ENCODE measurements around the gene FJX1. TPM values are rescaled to one million over a fixed set of nuclear protein-coding genes. Genes with fewer than 3 reads are reported as not detected.

FJX1 gene
- polyA plus RNA-seq, 1 experiment: 4.8 TPM

DNA sequence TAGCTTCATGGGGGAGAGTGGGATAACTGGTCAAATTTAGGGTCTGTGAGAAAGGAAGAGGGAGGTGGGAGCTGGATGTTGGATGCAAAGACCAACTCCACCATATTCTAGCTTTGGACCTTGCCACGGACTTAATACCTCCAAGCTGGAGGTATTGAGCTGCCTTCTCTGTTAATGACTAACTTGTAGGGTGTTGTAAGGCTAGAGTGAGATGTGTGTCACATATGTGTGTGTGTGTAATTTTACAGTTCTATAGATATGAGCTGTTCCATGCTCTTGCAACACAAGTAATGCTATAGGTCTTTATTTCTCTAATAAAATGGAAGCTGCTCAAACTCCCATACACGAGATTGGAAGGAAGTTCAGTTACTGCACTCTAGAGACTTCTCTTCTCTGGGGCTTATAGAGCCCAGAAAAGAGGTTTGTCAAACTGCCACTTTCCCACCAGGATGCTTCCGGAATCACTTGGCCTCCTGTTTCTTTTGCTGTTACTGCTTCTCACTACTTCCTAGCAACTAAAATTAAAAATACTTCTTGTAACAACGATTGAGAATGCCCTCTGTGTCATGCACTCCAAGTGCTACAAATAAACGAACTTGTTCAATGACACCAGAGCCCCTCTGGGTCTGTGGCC is 16.0 kb upstream of the FJX1 start:
- ChIA-PET CTCF (interaction anchor here (0.8 kb wide), 1 partner anchor 14 kb away, joined by 3 read pairs; no protein-coding TSS in a partner anchor), POLR2A (no interaction called here)

DNA sequence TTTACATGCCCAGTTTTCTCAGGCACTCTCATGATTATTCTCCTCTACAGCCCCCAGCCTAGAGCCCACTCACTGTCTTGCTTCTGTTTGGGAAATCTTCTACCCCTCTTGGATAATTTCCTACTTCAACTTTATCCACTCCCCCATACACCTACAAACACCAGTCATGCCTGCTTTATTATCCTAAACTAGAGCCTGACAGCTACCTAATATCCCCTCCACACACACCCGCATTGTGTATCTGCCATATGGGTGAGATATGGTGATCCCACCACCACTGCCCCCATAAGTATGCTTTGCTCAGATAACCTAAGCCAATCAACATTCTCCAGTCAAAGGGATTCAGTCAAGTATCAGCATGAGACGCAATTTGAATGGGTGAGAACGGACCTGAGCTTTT is 15.3 kb upstream of the FJX1 start:
- Histone ChIP-seq H3K27ac (ENCODE audit: low read depth, low read length) (no peak overlapping the region), H3K4me3 (ENCODE audit: low read depth, low read length) (no peak overlapping the region), H3K9me3 (ENCODE audit: control insufficient read depth, insufficient read depth, low read length) (peaks cover 3% of the 10 kb centered on the region; the same call in 1 of the 2 replicates), H3K27me3 (ENCODE audit: control insufficient read depth, insufficient read depth, low read length) (peaks cover 3% of the 10 kb centered on the region)
- CTCF ChIA-PET: interaction anchor here (0.8 kb wide), 1 partner anchor 13 kb away, joined by 3 read pairs; no protein-coding TSS in a partner anchor
- TF ChIP-seq, protein P1, sequence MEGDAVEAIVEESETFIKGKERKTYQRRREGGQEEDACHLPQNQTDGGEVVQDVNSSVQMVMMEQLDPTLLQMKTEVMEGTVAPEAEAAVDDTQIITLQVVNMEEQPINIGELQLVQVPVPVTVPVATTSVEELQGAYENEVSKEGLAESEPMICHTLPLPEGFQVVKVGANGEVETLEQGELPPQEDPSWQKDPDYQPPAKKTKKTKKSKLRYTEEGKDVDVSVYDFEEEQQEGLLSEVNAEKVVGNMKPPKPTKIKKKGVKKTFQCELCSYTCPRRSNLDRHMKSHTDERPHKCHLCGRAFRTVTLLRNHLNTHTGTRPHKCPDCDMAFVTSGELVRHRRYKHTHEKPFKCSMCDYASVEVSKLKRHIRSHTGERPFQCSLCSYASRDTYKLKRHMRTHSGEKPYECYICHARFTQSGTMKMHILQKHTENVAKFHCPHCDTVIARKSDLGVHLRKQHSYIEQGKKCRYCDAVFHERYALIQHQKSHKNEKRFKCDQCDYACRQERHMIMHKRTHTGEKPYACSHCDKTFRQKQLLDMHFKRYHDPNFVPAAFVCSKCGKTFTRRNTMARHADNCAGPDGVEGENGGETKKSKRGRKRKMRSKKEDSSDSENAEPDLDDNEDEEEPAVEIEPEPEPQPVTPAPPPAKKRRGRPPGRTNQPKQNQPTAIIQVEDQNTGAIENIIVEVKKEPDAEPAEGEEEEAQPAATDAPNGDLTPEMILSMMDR (IDR thresholded peaks at IDR 0.05; ENCODE audit: low read depth, low read length): no peak
- POLR2A ChIA-PET: no interaction called here
- DNase-seq (ENCODE audit: low read depth, low spot score): no peak

More for the DNA sequence above, 16.0 kb upstream of the FJX1 start:
- DNase-seq (ENCODE audit: low read depth, low spot score): no peak
- H3K27me3 ChIP-seq (ENCODE audit: control insufficient read depth, insufficient read depth, low read length): peaks cover 3% of the 10 kb centered on the region
- no peak overlapping the region for H3K27ac ChIP-seq (ENCODE audit: low read depth, low read length)
- peaks cover 3% of the 10 kb centered on the region; the same call in 1 of the 2 replicates for H3K9me3 ChIP-seq (ENCODE audit: control insufficient read depth, insufficient read depth, low read length)
- TF ChIP-seq, protein P1 (IDR thresholded peaks at IDR 0.05; ENCODE audit: low read depth, low read length): no peak
- no peak overlapping the region for H3K4me3 ChIP-seq (ENCODE audit: low read depth, low read length)

DNA sequence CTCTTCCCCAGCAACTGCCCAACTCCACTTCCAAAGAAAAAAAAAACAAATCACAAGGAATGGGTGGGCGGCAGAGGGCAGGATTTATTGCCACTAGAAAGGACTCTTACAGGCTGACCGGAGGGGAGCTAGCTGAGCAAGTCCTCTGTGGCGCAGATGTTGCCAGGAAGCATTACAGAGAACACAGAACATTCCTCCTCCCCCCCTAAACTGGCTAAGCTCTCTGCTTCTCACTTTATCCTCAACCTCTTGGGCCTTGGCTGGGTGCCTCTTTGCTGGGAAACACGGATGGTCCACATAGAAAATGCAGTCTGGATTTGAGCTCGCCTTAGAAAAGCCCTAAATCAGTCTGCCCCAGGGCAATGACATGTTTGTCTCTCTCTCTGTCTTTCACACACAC is 12.6 kb upstream of the FJX1 start:
- CTCF ChIA-PET: interaction anchor here (0.7 to 3.9 kb wide), 5 partner anchors 10 to 653 kb away, joined by 3 to 20 read pairs (median 9); no protein-coding TSS in a partner anchor
- no peak for DNase-seq (ENCODE audit: low read depth, low spot score)
- Histone ChIP-seq H3K9me3 (ENCODE audit: control insufficient read depth, insufficient read depth, low read length) (peaks cover 3% of the 10 kb centered on the region; the same call in 1 of the 2 replicates), H3K27ac (ENCODE audit: low read depth, low read length) (no peak overlapping the region), H3K4me3 (ENCODE audit: low read depth, low read length) (no peak overlapping the region), H3K27me3 (ENCODE audit: control insufficient read depth, insufficient read depth, low read length) (peaks cover 10% of the 10 kb centered on the region)
- POLR2A ChIA-PET: interaction anchor here (0.7 kb wide), 1 partner anchor 115 kb away, joined by 3 read pairs; no protein-coding TSS in a partner anchor
- TF ChIP-seq, protein P1 (IDR thresholded peaks at IDR 0.05; ENCODE audit: low read depth, low read length): no peak

DNA sequence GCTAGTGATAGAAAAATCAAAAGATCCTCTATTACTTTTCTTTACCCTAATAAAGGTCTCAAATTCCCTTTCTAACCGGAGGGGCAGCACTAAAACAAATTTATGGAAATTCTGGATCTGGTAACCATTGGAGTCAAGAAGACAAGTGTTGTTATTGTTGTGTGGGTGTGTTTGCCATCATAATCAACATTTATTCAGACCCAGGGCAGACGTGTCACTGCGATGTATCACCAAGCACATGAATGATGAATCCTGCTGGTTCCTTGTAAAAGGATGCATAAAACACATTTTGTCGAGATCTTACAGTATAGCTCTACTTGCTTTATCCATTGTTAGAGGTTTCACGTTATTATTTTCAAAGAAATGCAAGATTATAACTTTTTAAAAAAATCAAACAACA is 12.1 kb upstream of the FJX1 start:
- H3K27me3 ChIP-seq (ENCODE audit: control insufficient read depth, insufficient read depth, low read length): peaks cover 10% of the 10 kb centered on the region
- DNase-seq (ENCODE audit: low read depth, low spot score): no peak
- TF ChIP-seq, protein P1 (IDR thresholded peaks at IDR 0.05; ENCODE audit: low read depth, low read length): no peak
- no peak overlapping the region for H3K27ac ChIP-seq (ENCODE audit: low read depth, low read length)
- H3K9me3 ChIP-seq (ENCODE audit: control insufficient read depth, insufficient read depth, low read length): peaks cover 3% of the 10 kb centered on the region; the same call in 1 of the 2 replicates
- POLR2A ChIA-PET: interaction anchor here (0.7 kb wide), 1 partner anchor 116 kb away, joined by 3 read pairs; no protein-coding TSS in a partner anchor
- H3K4me3 ChIP-seq (ENCODE audit: low read depth, low read length): no peak overlapping the region
- CTCF ChIA-PET: interaction anchor here (0.7 to 3.9 kb wide), 5 partner anchors 10 to 652 kb away, joined by 3 to 20 read pairs (median 9); no protein-coding TSS in a partner anchor

DNA sequence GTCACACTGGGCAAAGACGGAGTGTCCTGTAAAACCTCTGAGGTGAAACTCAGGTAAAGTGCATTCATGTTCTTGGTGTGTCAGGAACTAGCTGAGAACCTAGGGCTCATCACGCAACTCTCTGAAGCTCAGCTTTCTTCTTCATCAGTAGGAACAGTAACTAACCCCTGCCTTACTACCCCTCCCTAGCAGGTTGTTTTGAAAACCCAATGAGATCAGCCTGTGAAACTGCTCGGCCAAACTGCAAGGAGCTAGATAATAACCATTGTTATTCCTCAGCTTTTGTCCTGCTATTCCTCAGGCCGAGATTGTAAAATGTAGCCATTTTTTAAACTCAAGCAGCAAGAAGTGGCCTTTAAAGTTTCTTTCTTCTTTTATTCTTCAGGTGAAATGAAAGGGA is 9.8 kb upstream of the FJX1 start:
- TF ChIP-seq, protein P1 (IDR thresholded peaks at IDR 0.05; ENCODE audit: low read depth, low read length): no peak
- DNase-seq (ENCODE audit: low read depth, low spot score): no peak
- ChIA-PET CTCF (no interaction called here), POLR2A (no interaction called here)
- Histone ChIP-seq H3K9me3 (ENCODE audit: control insufficient read depth, insufficient read depth, low read length) (peaks cover 3% of the 10 kb centered on the region; the same call in 1 of the 2 replicates), H3K4me3 (ENCODE audit: low read depth, low read length) (no peak overlapping the region), H3K27ac (ENCODE audit: low read depth, low read length) (no peak overlapping the region), H3K27me3 (ENCODE audit: control insufficient read depth, insufficient read depth, low read length) (peaks cover 10% of the 10 kb centered on the region)

All from AG04450 (cell line).